PC-9 (cell line): Measurements from ENCODE around the gene NUP42.

Experiments used
- CTCF ChIP-seq: fragments of 200-600 bp; sonication (generic); conservative IDR thresholded peaks from 2 replicates; pipeline ENCODE4 v1.6.1; 2017; ENCODE audit warnings: mixed run types, antibody characterized with exemption, mild to moderate bottlenecking, moderate library complexity
- EZH2 ChIP-seq: fragments of 200-600 bp; sonication (generic); IDR thresholded peaks from 2 replicates; pipeline ENCODE4 v1.8.0; 2017; ENCODE audit warnings: antibody characterized with exemption, low read depth

- TF ChIP-seq CTCF (no peak), EZH2 (no peak)
Observed at GRCh38 chr7:23183279-23184012, 1.6 kb downstream of the NUP42 start.
